ENCODE measurements around the gene AGRN.
"Not testable (repeated sequence)": the region's sequence is repeated elsewhere in the genome, so short reads cannot be mapped to it uniquely, and the experiment has no call there.

AGRN gene

DNA sequence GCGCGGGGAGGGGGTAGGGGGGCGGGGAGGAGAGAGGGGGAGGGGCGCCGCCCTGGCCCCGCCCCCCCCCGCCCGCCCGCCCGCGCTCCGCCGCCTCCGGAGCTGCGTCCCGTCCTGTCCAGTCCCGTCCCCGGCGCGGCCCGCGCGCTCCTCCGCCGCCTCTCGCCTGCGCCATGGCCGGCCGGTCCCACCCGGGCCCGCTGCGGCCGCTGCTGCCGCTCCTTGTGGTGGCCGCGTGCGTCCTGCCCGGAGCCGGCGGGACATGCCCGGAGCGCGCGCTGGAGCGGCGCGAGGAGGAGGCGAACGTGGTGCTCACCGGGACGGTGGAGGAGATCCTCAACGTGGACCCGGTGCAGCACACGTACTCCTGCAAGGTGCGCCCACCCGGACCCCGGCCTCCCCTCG is at the start of gene AGRN:
Gene AGRN (plus strand): TSS at position 121 of the 405 bp plus-strand sequence. CDS start 53 bp downstream, at position 174.
- DNase-seq, result no peak

DNA sequence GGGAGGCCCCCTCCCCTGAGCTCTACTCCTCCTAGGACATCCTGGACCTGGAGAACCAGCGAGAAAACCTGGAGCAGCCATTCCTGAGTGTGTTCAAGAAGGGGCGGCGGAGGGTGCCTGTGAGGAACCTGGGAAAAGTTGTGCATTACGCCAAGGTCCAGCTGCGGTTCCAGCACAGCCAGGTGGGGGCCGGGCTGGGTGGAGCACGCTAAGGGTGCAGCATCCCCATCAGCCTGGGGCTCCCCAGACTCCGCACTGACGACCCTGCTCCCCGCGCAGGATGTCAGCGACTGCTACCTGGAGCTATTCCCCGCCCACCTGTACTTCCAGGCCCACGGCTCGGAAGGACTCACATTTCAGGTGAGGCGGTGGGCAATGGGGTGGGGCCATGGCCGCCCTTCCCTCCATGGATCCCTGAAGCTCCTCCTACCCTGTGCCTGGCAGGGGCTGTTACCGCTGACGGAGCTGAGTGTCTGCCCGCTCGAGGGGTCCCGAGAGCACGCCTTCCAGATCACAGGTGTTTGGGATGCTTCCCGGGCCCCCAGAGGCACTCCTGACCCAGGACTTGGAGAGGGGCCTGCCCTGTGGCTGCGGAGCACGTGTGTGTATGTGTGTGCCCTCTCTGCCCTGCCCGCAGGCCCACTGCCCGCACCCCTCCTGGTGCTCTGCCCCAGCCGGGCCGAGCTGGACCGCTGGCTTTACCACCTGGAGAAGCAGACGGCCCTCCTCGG is 49.5 kb upstream of the AGRN start:
- DNase-seq, result no peak

DNA sequence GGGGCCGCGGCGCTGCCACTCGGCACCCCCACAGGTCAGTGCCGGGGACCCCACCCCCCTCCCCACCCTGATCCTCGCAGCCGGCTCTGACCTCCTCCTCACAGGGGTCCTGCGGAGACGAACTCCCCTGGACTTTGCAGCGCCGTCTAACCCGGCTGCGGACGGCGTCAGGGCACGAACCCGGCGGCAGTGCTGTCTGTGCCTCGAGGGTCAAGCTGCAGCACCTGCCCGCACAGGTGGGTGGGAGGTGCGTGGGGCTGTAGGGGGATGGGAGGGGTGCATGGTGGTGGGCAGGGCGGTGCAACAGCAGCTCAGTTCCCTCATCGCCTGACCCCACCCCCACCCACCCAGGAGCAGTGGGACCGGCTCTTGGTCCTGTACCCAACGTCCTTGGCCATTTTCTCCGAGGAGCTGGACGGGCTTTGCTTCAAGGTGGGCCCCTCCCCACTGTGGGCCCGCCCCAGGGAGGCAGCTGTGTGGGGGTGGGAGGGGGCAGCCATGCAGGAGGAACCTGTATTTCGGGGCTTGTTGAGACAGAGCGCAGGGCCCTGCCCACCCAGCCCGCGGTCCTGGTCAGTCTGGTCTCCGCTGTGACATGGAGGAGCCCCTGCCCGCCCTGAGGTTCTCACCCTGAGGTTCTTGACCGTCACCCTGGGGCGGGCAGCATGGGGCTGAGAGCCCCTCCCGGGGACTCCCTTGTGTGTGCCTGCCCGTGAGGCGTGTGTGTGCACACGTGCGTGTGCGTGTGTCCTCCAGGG is 48.8 kb upstream of the AGRN start:
- no peak for DNase-seq

DNA sequence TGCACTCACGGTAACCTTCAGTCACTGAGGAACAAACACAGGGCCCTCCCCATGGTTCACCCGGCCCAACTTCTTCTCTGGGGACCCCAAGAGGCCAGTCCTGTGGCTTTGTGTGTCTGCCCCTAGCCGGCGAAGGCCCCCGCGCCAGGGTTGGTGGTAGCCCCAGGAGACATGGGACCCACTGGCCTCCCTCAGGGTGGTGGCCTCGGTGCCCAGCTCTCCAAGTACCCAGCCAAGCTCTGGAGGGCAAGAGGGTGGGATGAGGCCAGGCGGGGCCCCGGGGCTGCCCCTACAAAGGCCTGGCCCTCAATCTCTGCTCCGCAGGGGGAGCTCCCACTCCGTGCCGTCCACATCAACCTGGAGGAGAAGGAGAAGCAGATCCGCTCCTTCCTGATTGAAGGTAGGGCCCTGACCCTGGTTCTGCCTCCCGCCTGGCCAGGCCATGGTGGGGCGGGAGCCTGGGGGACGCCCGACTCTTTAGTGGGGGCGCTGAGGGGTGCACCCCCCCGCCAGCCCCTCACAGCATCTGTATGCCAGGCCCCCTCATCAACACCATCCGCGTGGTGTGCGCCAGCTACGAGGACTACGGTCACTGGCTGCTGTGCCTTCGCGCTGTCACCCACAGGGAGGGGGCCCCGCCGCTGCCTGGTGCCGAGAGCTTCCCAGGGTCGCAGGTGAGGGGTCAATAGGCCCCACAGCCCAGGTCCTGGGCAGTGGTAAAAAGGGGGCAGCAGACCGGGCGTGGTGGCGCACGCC is 48.0 kb upstream of the AGRN start:
- no peak for DNase-seq

DNA sequence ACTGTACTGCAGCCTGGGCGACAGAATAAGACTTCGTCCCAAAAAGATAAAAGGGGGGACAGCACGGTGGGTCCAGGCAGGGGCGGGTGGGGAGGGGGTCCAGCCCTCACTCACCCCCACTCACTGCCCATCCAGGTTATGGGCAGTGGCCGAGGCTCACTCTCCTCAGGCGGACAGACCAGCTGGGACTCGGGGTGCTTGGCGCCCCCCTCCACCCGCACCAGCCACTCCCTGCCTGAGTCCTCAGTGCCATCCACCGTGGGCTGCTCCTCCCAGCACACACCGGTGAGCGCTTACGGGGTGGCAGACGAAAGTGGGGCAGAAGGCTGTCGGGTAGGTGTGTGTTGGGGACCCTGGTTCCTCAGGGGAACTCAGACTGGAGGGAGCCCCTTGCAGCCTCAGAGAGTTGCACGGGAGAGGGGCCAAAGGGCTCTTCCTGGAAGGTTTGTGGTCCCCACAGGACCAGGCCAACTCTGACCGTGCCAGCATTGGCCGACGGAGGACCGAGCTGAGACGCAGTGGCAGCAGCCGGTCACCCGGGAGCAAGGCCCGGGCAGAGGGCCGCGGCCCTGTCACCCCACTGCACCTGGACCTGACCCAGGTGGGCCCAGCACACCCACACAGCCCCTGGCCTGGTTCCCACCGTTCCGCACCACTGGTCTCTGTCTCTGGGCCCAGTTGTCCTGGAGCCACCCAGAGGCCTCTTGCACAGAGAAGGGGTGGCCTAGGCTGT is 47.0 kb upstream of the AGRN start:
- no peak for DNase-seq

DNA sequence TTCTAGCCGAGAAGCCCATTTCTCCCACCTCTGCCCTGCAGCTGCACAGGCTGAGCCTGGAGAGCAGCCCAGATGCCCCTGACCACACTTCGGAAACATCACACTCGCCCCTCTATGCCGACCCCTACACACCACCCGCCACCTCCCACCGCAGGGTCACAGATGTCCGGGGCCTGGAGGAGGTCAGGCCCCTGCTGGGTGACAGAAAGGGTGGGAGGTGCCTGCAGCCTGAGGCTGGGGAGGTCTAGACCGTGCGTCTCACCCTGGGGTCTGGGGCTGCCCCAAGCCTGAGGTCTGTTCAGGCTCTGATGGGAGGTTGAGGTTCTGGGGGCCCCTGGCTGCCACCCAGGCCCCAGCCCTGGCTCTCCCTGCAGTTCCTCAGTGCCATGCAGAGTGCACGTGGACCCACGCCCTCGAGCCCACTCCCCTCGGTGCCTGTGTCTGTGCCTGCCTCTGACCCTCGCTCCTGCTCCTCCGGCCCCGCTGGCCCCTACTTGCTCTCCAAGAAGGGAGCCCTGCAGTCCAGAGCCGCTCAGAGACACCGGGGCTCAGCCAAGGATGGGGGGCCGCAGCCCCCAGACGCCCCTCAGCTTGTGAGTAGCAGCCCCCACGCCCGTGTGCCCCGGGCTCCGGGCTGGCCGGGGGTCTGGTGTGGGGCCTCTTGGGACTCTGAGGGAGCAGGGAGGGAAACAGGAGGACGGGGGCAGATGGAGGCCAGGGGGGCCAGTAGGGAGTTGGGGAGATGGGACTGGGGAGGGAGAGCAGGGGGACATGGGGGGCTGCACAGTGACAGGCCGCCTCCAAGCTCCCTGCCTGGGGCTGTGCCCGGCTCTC is 46.2 kb upstream of the AGRN start:
- DNase-seq, result no peak

DNA sequence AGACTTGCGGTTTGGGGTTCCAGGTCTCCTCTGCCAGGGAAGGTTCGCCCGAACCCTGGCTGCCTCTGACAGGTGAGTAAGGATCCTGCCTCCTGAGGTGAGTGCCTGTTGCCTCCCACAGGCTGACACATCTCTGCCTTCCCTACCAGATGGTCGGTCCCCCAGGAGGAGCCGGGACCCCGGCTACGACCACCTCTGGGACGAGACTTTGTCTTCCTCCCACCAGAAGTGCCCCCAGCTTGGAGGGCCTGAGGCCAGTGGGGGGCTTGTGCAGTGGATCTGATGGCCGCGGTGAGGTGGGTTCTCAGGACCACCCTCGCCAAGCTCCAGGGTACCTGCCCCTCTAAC is 45.7 kb upstream of the AGRN start:
- DNase-seq, result no peak

DNA sequence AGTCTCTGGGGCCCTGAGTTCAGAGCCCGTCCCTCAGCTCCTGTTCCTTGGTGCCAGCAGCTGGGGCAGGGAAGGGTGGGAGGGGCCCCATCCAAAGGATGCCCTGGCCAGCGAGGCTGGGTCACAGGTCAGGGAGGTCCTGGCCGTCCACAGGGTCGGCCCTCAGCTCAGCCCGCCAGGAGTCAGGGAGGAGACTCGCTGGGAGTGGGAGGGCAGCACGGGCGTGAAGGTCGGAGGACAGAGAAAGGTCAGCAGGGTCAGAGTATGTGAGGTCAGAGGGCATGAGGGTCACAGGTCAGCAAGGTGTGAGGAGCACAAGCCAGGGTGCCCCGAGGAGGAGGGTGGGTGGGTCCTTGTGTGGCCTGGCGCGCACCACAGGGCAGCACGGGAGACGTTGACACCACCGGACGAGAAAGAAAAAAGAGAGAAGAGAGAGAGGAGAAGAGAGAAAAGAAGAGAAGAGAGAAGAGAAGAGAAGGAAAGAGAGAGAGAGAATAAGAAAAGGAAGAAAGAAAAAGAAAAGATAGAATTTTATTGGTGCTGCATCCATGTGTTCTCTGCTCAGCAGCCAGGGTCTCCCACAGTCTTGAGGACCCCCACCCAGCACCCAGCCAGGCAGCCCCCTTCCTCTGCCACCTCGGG is 45.1 kb upstream of the AGRN start:
- DNase-seq, result no peak

DNA sequence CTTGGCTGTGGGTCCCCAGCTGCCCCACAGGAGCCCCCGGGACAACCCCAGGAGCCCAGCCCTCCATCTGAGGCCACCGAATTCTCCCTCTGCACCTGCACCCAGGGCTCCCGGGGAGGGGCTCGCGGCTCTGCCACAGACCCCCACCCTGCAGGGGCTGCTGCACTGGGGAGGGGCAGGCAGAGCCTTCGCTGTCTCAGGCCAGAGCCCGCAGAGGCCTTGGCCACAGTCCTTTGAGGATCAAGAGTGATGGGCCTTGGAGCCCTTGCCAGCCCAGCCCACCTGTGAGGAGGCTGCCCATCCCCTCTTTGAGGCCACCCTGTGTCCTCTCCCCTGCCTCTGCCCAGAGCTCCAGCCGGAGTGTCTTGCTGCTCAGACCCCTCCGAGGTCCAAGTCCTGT is 44.6 kb upstream of the AGRN start:
- DNase-seq, result no peak

DNA sequence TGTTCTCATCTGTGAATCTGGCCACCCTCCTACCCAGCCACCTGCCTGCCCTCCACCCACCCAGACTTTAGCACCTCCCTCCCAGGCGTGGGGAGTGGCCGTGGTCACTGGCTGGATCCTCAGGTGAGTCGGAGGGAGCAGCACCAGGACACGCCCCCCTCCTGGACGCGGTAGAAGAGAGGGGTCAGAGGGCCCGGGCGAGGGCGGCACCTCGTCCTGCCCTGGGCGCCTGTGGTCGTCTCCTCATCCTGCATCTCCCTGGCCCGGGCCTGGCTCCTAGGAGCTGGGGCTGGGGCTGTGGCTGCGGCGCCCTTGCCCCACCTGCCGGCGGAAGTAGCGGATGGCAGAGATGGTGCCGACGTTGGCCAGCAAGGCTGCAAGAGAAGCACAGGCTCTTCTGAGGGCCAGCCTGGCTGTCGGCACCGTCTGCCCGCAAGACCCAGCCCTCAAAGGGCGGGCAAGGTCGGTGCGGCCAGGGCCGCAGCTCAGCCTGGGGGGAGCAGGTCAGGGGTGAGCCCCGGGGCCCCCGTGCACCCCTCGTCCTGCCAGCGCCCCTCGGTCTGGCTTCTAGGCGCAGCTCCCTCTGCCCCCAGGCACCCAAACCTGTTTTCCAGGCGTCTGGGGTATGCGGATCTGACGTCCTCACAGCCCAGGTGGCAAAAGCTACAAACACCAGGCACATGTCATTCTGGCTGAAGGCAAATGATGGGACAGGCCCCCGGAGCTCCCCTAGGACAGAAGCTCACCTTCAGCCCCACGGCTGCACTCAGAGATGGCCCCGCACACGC is 43.8 kb upstream of the AGRN start:
- DNase-seq, result no peak

DNA sequence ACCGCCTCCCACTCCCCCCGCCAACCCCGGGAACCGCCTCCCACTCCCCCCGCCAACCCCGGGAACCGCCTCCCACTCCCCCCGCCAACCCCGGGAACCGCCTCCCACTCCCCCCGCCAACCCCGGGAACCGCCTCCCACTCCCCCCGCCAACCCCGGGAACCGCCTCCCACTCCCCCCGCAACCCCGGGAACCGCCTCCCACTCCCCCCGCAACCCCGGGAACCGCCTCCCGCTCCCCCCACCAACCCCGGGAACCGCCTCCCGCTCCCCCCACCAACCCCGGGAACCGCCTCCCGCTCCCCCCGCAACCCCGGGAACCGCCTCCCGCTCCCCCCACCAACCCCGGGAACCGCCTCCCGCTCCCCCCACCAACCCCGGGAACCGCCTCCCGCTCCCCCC is 43.1 kb upstream of the AGRN start:
- not testable (repeated sequence) for DNase-seq

DNA sequence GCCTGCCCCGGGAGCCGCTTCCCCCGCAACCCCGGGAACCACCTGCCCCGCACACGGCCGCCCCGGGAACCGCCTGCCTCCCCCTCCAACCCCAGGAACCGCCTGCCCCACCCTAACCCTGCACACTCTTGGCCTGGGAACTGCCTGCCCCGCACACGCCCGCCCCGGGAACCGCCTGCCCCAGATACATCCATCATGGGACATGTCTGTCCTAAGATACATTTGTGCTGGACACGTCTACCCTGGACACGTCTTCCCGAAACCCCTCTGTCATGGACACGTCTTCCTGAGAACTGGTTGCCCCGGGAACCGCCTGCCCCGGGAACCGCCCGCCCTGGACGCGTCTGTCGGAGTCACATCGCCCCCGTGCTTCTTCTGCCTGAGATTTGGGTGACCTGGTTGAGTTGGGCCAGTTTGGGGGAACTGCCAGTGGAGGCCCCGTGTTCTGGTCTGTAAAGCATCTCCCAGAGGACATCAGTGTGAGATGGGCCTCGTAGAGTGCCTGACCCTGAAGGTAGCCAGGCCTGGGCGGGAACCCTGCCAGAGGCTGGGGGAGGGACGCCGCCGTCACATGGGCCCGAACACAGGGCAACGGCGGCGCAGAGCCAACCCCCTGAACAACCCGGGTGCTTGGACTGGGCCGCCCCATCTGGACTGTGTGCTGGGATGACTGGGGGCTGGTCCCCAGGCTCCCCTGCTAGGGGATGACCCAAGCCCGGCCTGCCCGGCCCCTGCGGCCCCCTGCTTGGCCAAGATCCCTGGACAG is 41.7 kb upstream of the AGRN start:
- DNase-seq, result no peak

DNA sequence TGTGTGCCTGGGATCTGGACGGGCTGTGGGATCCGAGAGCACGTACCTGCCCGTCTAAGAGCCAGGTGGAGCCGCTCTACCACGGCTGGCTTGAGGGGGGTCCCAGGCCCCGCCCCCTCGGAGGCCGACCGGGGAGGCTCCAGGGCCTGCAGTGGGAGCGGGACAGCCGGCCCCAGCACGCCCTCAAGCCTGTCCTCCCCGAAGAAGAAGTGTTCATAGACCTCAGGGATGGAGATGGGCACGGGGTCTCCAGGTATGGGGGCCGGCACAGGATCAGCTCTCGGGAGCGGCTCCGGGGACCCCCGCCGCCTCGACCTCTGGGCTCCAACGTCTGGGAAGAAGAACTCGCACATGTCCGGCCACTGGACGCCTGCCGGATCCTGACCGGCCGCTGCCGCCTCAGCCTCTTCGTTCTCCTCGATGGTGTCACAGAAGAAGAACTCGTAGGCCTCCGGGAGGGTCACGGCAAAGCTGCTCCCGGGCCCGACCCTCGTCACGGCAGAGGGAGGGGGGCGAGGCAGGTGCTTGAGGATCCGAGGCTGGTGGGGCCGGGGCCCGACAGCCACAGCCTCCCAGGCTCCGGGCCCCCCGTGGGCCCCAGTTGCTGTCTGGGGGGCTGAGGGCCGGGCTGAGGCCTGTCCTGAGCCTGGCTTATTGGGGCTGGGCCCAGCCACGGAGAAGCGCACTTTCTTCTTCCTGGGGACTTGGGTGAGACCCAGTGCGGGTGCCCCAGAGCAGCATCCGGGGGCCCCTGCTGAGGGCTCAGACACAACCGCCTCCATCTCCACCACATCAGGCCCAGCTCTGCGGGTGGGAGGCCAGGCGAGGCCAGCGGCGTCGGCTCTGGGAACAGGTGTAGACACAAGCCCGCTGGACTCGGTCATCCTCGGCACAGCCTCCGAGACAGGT is 40.8 kb upstream of the AGRN start:
- DNase-seq, result no peak

DNA sequence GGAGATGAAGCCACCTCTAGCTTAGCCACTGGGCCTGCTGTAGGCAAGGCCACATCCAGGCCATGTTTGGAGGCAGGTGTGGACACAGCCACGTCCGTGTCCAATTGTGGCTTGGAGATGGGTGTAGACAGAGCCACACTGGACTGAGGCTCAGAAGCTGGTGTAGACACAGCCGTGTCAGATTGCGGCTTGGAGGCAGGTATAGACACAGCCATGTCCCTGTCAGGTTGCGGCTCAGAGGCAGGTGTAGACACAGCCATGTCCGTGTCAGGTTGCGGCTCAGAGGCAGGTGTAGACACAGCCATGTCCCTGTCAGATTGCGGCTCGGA is 40.2 kb upstream of the AGRN start:
- DNase-seq, result no peak

DNA sequence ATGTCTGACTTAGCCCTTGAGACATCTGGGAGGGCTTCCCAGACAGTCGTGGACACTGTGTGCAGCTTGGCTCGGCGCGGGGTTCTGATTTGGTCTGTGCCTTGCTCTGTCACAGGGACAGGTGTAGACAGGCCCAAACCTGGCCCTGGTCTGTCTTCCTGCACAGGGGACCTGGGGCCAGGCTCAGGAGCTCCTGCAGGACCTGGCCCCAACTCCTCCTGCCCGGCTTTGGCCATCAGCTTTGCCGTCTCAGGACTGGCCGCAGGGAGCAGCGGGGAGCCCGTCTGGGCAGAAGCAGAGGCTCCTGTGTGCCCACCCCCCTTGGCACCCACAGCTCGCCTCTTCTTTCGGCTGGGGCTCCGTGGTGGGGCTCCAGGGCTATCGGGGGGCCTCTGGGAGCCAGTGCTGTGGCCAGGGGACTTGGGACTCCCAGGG is 39.8 kb upstream of the AGRN start:
- DNase-seq, result no peak

DNA sequence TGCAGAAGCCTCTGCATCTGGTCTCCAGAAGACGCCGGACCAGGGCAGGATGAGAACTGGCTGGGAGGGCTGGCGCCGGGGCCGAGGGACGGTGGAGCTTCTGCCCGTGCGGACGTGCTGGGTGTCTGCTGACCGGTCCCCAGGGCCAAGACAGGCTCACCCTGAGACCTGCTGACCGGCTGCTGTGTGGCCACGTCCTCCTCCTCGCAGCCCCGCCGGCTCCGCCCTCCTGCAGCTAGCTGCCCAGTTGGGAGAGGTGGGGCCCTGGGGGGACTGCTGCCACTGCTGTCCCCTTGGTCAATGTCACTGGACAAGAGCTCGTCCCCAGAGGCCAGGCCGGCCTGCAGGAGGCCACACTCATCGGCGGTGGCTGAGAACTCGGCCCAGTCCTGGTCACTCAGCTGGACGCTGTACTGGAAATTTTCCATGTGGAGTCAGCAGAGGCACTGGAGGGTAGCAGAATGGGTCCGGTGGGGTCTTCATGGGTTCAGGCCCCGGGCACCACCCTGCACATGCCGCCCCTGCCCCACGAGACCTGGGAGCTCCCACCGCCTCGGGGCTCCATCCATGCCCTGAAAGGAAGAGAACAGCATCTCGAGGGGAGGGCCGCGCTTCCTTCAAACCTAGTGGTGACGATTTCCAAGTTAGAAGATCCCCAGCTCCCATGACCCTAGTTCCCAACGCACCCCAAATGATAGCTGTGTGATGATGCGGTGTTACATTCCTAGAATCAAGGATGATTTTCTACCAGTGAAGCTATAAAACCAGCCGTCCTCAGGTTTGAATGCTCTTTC is 39.1 kb upstream of the AGRN start:
- DNase-seq, result no peak

DNA sequence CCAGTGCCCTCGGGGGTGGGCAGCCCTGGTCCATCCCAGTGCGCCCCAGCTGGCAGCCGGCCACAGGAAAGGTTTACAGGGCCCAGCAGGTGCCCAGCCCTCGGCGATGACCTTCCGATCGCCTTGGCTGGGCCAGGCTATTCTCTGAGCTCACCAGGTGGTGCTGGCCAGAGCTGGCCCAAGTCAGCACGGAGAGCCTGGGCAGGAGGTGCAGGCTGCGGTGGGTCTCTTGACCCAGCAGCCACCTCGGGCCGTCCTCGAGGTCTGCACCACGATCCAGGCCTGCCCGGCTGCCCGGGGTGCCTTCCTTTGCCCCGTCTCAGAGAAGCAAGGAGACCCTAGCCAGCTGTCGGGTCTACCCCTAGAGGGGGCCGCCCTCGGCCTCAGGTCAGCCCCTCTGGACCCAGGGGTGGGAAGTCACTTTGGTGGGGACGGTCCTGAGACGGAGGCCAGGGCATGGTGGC is 38.4 kb upstream of the AGRN start:
- DNase-seq, result no peak

DNA sequence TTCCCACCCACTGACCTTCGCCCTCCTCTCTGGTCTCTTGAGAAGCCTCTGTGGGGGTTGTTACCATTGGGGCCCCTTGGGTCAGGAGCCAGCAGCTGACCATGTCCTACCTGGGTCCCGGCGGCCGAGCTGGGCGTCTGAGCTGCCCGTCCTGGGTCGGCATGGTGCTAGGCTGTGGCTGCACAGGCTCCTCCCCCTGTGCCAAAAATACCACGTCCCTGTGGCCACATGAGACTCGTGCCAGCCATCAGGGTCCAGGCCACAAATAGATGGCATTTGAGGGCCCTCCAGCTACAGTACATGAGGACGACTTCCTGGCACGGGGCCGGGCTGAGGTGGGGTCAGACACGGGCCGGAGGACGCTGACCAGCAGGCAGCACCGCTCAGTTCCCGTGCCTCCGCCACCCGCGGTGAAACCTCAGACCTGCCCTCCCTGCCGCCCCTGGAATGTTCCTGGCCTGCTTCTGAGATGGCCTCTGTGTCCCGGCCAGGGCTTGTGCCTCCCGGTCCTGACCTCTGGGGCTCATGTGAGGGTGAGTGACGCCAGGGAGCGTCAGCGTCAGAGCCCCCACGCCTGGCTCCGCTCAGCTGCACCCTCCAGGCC is 37.9 kb upstream of the AGRN start, which contains the start of gene PERM1:
Gene PERM1 (minus strand): TSS at position 139 of the 604 bp plus-strand sequence. CDS start 1,064 bp downstream, outside the sequence.
- DNase-seq, result no peak
